ENCODE results near the gene SDF2L1. TPM values are rescaled to one million over a fixed set of nuclear protein-coding genes. Genes with fewer than 3 reads are reported as not detected.
"Not testable (repeated sequence)": the region's sequence is repeated elsewhere in the genome, so short reads cannot be mapped to it uniquely, and the experiment has no call there.

The SDF2L1 gene
- total RNA-seq, 1 donor from 2014 or later = 43.3 TPM

- no peaks in the 10 kb centered on the region for H3K27me3 Mint-ChIP-seq
- ChIA-PET CTCF (no interaction called here), POLR2A (no interaction called here)
- peaks cover 33% of the 10 kb centered on the region for H3K36me3 Mint-ChIP-seq (ENCODE audit: low read depth)
- ATAC-seq (ENCODE audit: low read depth) (no peak), DNase-seq (no peak)
- H3K4me1 Mint-ChIP-seq = peaks cover 28% of the 10 kb centered on the region
- no peak for TF ChIP-seq CTCF (IDR thresholded peaks at IDR 0.05)
- intact Hi-C loops (cut with micrococcal nuclease) = no loop called here
- no peak overlapping the region for H3K27ac Mint-ChIP-seq
- H3K9me3 Mint-ChIP-seq = no peaks in the 10 kb centered on the region
- H3K4me3 Mint-ChIP-seq = no peak overlapping the region
These were observed 35.3 kb upstream of the SDF2L1 start for GRCh38 chr22:21606775-21607174.

GRCh38 chr22:21609556-21610157 lies 32.4 kb upstream of the SDF2L1 start:
- peaks cover 35% of the 10 kb centered on the region for H3K4me1 Mint-ChIP-seq
- POLR2A ChIA-PET; H3K9me3 Mint-ChIP-seq; intact Hi-C loops (cut with micrococcal nuclease); H3K27ac Mint-ChIP-seq; H3K27me3 Mint-ChIP-seq; DNase-seq; ATAC-seq (ENCODE audit: low read depth); H3K4me3 Mint-ChIP-seq: not testable (repeated sequence)
- peaks cover 48% of the 10 kb centered on the region for H3K36me3 Mint-ChIP-seq (ENCODE audit: low read depth)
- CTCF ChIA-PET = interaction anchor here (1.4 kb wide), 1 partner anchor 20 kb away, joined by 3 read pairs; no protein-coding TSS in a partner anchor

- Mint-ChIP-seq H3K9me3 (no peaks in the 10 kb centered on the region), H3K27ac (peak overlapping the region; percentile 43), H3K4me3 (no peak overlapping the region), H3K27me3 (no peaks in the 10 kb centered on the region), H3K4me1 (peaks cover 40% of the 10 kb centered on the region), H3K36me3 (ENCODE audit: low read depth) (peaks cover 60% of the 10 kb centered on the region)
- TF ChIP-seq CTCF (IDR thresholded peaks at IDR 0.05) = no peak
- intact Hi-C loops (cut with micrococcal nuclease) = no loop called here
- POLR2A ChIA-PET = no interaction called here
- CTCF ChIA-PET = no interaction called here
- DNase-seq (no peak), ATAC-seq (ENCODE audit: low read depth) (no peak)
These were observed 30.7 kb upstream of the SDF2L1 start for GRCh38 chr22:21611210-21611977.

GRCh38 chr22:21612858-21613257 lies 29.2 kb upstream of the SDF2L1 start:
- no peak overlapping the region for H3K4me3 Mint-ChIP-seq
- POLR2A ChIA-PET = no interaction called here
- TF ChIP-seq CTCF (IDR thresholded peaks at IDR 0.05) = no peak
- H3K27me3 Mint-ChIP-seq = no peaks in the 10 kb centered on the region
- peaks cover 57% of the 10 kb centered on the region for H3K36me3 Mint-ChIP-seq (ENCODE audit: low read depth)
- intact Hi-C loops (cut with micrococcal nuclease) = no loop called here
- H3K4me1 Mint-ChIP-seq = peaks cover 42% of the 10 kb centered on the region
- peak overlapping the region; percentile 35 for H3K27ac Mint-ChIP-seq
- H3K9me3 Mint-ChIP-seq = no peaks in the 10 kb centered on the region
- DNase-seq = no peak
- CTCF ChIA-PET = no interaction called here
- ATAC-seq (ENCODE audit: low read depth) = no peak

- no peaks in the 10 kb centered on the region for H3K9me3 Mint-ChIP-seq
- CTCF ChIA-PET = no interaction called here
- intact Hi-C loops (cut with micrococcal nuclease) = no loop called here
- POLR2A ChIA-PET = no interaction called here
- peak overlapping the region; percentile 60 for H3K27ac Mint-ChIP-seq
- H3K4me3 Mint-ChIP-seq = no peak overlapping the region
- DNase-seq (no peak), ATAC-seq (ENCODE audit: low read depth) (no peak)
- no peak for TF ChIP-seq CTCF (IDR thresholded peaks at IDR 0.05)
- H3K4me1 Mint-ChIP-seq = peaks cover 43% of the 10 kb centered on the region
- peaks cover 56% of the 10 kb centered on the region for H3K36me3 Mint-ChIP-seq (ENCODE audit: low read depth)
- H3K27me3 Mint-ChIP-seq = no peaks in the 10 kb centered on the region
These were observed 28.4 kb upstream of the SDF2L1 start for GRCh38 chr22:21613553-21614233.

Data from activated B cell treated with CpG ODN at 0.5 μM for 24 hours (primary cell).